ENCODE results near the gene SEH1L.
"Not testable (repeated sequence)": the region's sequence is repeated elsewhere in the genome, so short reads cannot be mapped to it uniquely, and the experiment has no call there.

The SEH1L gene

DNA sequence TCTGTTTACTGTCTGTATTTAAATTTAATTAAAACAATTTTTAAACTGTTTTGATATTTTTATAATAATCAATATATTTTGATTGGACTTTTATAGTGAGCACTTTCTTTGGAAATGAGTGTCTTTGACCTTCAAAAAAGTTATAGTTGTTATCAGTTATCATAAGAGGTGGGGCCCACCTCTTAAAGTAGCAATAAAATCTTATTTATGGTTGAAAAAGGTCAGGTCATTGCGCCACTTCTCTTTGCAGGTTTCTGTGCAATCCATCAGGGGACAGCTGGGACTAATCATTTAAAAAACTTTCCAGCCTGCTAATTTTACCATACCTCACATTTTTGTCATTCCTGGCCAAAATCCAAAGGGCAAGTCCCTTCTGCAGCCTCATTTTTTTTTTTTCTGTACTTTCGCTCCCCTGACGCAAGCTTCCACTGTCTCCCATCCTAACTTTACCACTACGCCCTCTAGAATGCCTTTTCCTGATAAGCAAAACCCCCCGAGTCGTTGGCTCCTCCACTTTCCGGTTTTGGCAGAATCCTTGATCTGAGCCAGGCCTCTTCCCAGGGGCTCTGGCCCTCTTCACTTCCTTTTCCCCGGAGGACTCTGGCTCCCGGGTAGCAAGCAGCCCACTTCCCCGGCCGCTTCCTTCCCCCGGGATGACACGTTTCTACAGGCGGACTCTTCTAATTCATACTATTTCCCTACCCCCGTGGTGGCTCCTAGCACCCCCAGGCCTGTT lies 1.1 kb upstream of the SEH1L start:
- DNase-seq: peak; percentile 24

DNA sequence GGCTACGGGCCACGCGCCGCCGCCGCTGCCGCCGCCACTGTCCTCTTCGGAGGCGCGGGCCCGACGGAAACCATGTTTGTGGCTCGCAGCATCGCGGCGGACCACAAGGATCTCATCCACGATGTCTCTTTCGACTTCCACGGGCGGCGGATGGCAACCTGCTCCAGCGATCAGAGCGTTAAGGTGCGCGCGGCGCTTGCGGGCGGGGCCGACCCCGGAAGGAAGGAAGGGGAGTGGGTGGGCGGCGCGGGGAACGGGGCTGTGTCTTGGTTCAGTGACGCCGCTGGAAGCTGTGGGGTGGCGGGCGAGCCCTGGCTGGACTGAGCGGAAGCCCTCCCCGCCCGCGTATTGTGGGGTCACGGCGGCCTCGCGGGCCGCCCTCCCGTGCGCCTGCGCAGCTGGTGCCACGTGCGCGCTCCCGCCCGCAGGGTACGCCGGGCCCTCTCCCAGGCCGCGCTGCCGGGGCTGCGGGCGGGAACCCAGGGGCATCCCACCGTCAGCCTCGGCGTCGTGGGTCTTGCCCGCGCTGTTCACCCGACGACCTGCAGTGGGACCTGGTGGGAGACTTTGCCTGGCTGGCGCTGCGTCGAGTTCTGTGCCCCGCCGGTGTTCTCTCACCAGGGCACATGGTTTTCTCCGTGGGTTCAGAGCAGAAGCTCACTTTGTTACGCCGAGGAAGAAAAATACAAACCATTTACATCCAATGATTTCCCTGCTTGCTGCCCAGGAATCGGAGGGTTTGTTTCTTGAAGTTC lies 416 bp downstream of the SEH1L start:
- DNase-seq: peak; percentile 22

DNA sequence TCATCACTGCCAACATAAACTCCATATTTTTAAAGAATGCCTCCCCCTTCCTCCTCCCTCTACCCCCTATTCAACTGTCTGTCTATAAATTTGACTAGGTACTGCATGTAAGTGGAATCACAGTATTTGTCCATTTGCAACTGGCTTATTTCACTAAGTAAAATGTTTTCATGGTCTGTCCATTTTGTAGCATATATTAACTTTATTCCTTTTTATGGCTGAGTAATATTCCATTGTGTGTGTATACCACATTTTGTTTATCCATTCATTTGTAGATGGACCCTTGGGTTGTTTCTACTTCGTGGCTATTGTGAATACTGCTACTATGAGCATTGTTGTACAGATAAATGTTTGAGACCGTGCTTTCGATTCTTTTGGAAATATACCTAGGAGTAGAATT lies 10.7 kb downstream of the SEH1L start:
- no peak for DNase-seq

- DNase-seq: no peak
These were observed 12.6 kb downstream of the SEH1L start for GRCh38 chr18:12960395-12960794.

DNA sequence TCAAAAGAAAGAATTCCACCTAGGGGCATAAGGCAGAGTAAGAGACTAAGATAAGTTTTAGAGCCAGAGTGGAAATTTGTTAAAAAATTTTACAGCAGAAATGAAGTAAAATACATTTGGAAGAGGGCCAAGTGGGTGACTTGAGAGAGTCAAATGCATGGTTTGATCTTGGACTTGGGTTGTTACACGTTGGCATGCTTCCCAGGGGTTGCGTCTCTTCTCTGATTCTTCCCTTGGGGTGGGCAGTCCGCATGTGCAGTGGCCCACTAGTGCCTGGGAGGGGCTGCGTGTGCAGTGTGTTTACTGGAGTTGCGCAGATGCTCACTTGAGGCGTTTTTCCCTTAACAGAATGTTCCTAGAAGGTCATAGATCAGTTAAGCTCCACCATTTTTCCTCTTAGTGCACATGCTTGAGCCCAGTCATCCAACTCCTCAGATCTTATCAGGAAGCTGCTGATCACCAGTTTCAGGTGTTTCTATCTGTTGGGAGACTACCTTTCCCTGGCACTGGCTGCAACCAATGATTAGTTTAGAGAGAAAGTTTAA lies 13.1 kb downstream of the SEH1L start:
- DNase-seq: no peak

- DNase-seq: no peak
These were observed 15.3 kb downstream of the SEH1L start for GRCh38 chr18:12963069-12963468.

GRCh38 chr18:12968115-12968514 lies 20.3 kb downstream of the SEH1L start:
- no peak for DNase-seq

GRCh38 chr18:12968619-12969018 lies 20.8 kb downstream of the SEH1L start:
- no peak for DNase-seq

GRCh38 chr18:12973562-12974213 lies 25.9 kb downstream of the SEH1L start:
- DNase-seq: no peak

- no peak for DNase-seq
These were observed 27.7 kb downstream of the SEH1L start for GRCh38 chr18:12975488-12975887.

DNA sequence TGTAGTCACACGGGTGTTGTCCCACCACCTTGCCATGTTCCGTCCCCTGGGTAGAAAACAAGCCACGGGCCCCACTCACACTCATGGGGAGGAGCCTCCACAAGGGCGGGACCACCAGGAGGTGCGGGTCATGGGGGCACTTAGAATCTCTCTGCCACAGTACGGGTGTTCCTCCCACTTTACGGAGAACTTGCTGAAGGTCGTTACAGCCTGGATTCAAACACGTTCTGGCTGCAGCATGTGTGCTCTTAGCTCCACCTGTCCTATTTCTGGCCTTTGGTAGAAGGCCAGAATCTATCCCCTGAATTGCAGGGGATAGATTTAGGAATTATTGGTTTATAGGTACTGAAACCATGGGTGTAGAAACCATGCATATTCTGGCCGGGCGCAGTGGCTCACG lies 28.5 kb downstream of the SEH1L start:
- no peak for DNase-seq

DNA sequence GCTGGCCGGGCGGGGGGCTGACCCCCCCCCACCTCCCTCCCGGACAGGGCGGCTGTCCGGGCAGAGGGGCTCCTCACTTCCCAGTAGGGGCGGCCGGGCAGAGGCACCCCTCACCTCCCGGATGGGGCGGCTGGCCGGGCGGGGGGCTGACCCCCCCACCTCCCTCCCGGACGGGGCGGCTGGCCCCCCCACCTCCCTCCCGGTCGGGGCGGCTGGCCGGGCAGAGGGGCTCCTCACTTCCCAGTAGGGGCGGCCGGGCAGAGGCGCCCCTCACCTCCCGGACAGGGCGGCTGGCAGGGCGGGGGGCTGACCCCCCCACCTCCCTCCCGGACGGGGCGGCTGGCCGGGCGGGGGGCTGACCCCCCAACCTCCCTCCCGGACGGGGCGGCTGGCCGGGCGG lies 32.3 kb downstream of the SEH1L start:
- DNase-seq: not testable (repeated sequence)

- no peak for DNase-seq
These were observed 41.7 kb downstream of the SEH1L start for GRCh38 chr18:12989397-12990122.

DNA sequence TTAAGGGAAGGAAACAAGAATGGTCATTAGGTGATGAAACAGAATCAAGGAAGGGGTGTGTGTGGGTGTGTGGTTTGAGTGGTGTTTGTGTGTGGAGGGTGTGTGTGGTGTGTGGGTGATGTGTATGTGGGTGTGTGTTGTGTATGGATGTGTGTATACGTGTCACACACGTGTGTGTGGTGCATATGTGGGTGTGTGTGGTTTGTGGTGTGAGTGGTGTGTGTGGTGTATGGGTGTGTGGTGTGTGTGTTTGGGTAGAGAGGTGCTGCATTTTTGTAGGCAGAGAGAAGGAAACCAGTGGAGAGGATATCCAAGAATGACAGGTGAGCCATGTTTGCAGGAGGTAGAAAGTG lies 42.3 kb downstream of the SEH1L start:
- no peak for DNase-seq

- no peak for DNase-seq
These were observed 42.8 kb downstream of the SEH1L start for GRCh38 chr18:12990641-12990966.

DNA sequence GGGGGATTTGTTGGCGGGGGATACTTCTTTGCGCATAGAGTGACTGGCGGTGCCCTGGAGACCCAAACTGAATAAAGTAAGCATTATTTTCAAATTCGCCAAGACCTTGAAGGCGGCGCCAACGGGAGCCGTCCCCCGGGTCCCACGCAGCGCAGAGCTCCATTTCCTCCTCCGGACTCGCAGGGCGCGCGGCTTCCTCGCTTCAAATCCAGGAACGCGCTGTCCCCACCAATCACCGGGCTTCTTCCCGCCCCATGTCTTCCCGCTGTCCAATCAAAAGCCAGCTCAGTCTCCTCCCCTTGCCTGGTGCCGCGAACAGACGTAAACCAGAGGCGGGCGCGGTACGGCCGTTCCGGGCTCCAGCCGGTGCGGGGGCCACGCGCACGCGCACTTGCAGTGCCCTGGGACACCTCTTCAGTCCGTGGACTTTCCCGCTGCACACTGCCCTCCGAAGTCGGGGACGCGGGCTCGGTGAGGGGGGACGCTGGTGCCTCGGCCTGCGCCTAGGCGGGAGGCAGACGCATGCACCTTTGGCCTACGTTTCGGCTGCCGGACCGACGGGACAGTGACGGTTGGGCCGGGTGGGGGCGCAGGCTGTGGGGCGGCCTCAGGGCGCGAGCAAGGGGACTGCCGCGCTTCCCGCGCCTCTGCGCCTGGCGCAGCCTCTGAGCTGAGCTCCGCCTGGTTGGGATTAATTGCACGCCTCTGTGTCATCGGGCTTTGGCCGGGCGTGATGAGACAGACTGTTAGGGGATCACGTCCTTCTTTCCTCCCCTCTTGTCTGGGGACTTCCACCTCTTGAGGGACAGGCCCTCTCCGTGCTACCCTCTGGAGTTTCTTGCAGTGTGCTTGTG lies 43.4 kb downstream of the SEH1L start, which contains the start of gene CEP192:
TSS of gene CEP192 (plus strand) at position 396 of the 854 bp plus-strand sequence. CDS start 8,063 bp downstream, outside the sequence.
- peak; percentile 89 for DNase-seq

GRCh38 chr18:12991821-12992179 lies 44.0 kb downstream of the SEH1L start:
- DNase-seq: no peak

GRCh38 chr18:12993439-12993838 lies 45.6 kb downstream of the SEH1L start:
- DNase-seq: no peak

GRCh38 chr18:12995424-12995823 lies 47.6 kb downstream of the SEH1L start:
- DNase-seq: no peak

DNA sequence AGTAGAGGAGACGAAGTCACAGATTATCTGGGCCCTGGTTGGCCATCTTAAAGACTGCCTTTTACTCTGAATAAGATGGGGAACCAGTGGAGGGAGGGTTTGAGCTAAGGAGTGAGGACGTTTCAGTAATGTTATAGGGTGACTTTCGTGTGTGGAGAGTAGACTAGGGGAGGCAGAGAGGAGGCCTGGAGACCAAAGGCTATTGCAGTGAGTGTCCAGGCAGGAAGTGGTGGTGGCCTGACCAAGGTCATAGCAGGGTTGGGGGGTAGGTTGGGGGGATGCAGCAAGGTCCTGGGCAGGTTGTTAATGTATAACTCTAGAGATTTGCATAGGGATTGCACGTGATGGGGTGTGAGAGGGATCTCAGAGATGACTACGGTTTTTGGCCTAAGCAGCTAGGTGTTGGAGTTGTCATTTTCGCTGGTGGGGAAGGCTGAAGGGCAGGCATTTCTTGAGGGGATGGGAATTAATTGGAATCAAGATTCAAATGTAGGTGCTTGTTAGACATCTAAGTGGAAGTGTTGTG lies 48.2 kb downstream of the SEH1L start:
- no peak for DNase-seq

- no peak for DNase-seq
These were observed 49.0 kb downstream of the SEH1L start for GRCh38 chr18:12996661-12997292.
